ENCODE results near the gene DEPP1.

Gene DEPP1

GRCh38 chr10:44983895-44984278, 5.3 kb upstream of the DEPP1 start:
- TF ChIP-seq SIN3A (IDR thresholded peaks at IDR 0.05; ENCODE audit: borderline replicate concordance, insufficient read depth, low read length): no peak

GRCh38 chr10:44983066-44983894, 4.7 kb upstream of the DEPP1 start:
- TF ChIP-seq FOXP2 (optimal IDR thresholded peaks at IDR 0.05; ENCODE audit: borderline replicate concordance, extremely low read depth, extremely low read length, insufficient read depth) (no peak), REST (IDR thresholded peaks at IDR 0.05; ENCODE audit: insufficient read depth in 1 of 2, low read depth in 2 of 2, low read length in 2 of 2) (no peak), POLR2AphosphoS5 (IDR thresholded peaks at IDR 0.05; ENCODE audit: low read depth, low read length) (no peak), TAF1 (IDR thresholded peaks at IDR 0.05; ENCODE audit: borderline replicate concordance, insufficient read depth, low read length) (no peak), SIN3A (IDR thresholded peaks at IDR 0.05; ENCODE audit: borderline replicate concordance, insufficient read depth, low read length) (no peak)

- no peak for TF ChIP-seq TAF1 (IDR thresholded peaks at IDR 0.05; ENCODE audit: borderline replicate concordance, insufficient read depth, low read length)
Observed at GRCh38 chr10:44982496-44982895, 3.9 kb upstream of the DEPP1 start.

- no peak for TF ChIP-seq SIN3A (IDR thresholded peaks at IDR 0.05; ENCODE audit: borderline replicate concordance, insufficient read depth, low read length)
- TF ChIP-seq REST (IDR thresholded peaks at IDR 0.05; ENCODE audit: insufficient read depth in 1 of 2, low read depth in 2 of 2, low read length in 2 of 2): no peak
- TF ChIP-seq FOXP2 (optimal IDR thresholded peaks at IDR 0.05; ENCODE audit: borderline replicate concordance, extremely low read depth, extremely low read length, insufficient read depth): no peak
- no peak for TF ChIP-seq TAF1 (IDR thresholded peaks at IDR 0.05; ENCODE audit: borderline replicate concordance, insufficient read depth, low read length)
- no peak for TF ChIP-seq POLR2AphosphoS5 (IDR thresholded peaks at IDR 0.05; ENCODE audit: low read depth, low read length)
Observed at GRCh38 chr10:44982114-44982460, 3.5 kb upstream of the DEPP1 start.

DNA sequence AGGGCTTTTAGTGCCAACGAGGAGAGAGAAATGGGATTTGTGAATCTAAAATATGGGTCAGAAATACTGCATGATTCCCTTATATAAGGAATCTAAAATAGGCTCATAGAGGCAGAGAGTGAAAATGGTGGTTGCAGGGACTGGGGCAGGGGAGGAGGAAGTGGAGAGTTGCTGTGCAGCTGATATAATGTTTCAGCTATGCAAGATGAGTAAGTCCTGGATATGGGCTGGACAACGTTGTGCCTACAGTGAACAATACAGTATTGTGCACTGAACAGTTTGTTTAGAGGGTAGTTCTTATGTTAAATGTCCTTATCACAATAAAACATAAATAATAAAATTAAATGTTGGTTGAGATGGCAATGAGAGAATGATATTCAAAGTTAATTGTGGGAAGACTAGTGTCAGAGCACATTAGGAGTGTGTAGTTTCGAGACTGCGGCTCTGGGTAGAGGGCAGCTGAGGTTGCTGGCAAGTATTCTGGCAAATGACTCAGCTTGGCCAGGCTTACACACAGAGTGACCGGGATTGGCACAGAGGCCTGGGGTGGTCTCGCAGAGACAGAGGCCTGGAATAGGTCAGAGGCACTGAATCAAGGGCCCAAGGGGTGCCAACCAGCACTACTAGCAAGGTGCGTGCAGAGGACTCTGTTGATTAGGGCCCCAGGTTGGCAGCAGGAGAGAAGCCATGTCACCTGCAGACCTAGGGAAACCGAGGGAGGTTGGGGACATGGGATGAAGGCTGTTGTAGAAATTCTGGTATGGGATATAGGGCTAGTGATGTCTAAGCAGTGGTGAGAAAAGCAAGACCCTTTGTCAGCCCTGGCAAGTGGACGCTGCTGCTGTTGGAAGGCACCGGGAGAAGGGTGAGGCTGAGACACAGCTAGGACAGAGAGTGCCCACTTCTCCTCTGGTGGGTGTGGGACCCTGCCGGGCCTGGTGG, 2.8 kb upstream of the DEPP1 start:
- TF ChIP-seq POLR2AphosphoS5 (IDR thresholded peaks at IDR 0.05; ENCODE audit: low read depth, low read length) (no peak), TAF1 (IDR thresholded peaks at IDR 0.05; ENCODE audit: borderline replicate concordance, insufficient read depth, low read length) (no peak), FOXP2 (optimal IDR thresholded peaks at IDR 0.05; ENCODE audit: borderline replicate concordance, extremely low read depth, extremely low read length, insufficient read depth) (no peak), SIN3A (IDR thresholded peaks at IDR 0.05; ENCODE audit: borderline replicate concordance, insufficient read depth, low read length) (no peak), REST (IDR thresholded peaks at IDR 0.05; ENCODE audit: insufficient read depth in 1 of 2, low read depth in 2 of 2, low read length in 2 of 2) (no peak)
